Left hindlimb (tissue), 1 donor: Measurements from ENCODE around the gene LYL1.
A peak's percentile ranks its signal among the peaks of the same experiment; 100 is the strongest.

ENCODE experiments used
- DNase-seq: peaks from one replicate; pipeline ENCODE4 v3.0.0-alpha.2; 2018

Gene LYL1

GRCh38 chr19:13054626-13055212, 47.9 kb downstream of the LYL1 start:
- peak; percentile 88 for DNase-seq

- DNase-seq, result peak; percentile 90
Measured at GRCh38 chr19:13053761-13054625, 48.7 kb downstream of the LYL1 start.

- DNase-seq, result no peak
Measured at GRCh38 chr19:13053238-13053637, 49.4 kb downstream of the LYL1 start.

- no peak for DNase-seq
Measured at GRCh38 chr19:13052447-13053175, 50.0 kb downstream of the LYL1 start.

GRCh38 chr19:13051557-13052165, 51.0 kb downstream of the LYL1 start:
- peak; percentile 63 for DNase-seq

- no peak for DNase-seq
Measured at GRCh38 chr19:13050274-13050673, 52.4 kb downstream of the LYL1 start.
